NB4 (cell line): ENCODE results near the gene MCM3.

ENCODE experiments used
- CTCF ChIP-seq: IDR thresholded peaks from one replicate; pipeline ENCODE4 v1.5.1; 2012; ENCODE audit warnings: low read depth, low read length
- MAX ChIP-seq: IDR thresholded peaks from 2 replicates; pipeline ENCODE4 v1.6.1; 2011; ENCODE audit warnings: low read depth, low read length
- MYC ChIP-seq: IDR thresholded peaks from 2 replicates; pipeline ENCODE4 v1.6.1; 2011; ENCODE audit warnings: low read depth, low read length
- POLR2A ChIP-seq: IDR thresholded peaks from 2 replicates; pipeline ENCODE4 v1.6.1; 2011; ENCODE audit warnings: mild to moderate bottlenecking; ENCODE audit not compliant: insufficient read length; ENCODE audit errors: extremely low read depth

- TF ChIP-seq MAX: no peak
- no peak for TF ChIP-seq POLR2A
- no peak for TF ChIP-seq CTCF
- TF ChIP-seq MYC: no peak
Observed at GRCh38 chr6:52233005-52233404, 51.5 kb downstream of the MCM3 start.
